Right kidney (tissue), 1 donor: ENCODE results near the gene KHDC4.

Source experiments
- DNase-seq: peaks from one replicate; pipeline ENCODE4 v3.0.0-alpha.2; 2016

Gene KHDC4

GRCh38 chr1:155970531-155971167 is 36.4 kb upstream of the KHDC4 start:
- DNase-seq = no peak

GRCh38 chr1:155969377-155969791 is 35.2 kb upstream of the KHDC4 start:
- no peak for DNase-seq

- DNase-seq = no peak
Measured at GRCh38 chr1:155968670-155969069, 34.5 kb upstream of the KHDC4 start.

GRCh38 chr1:155968051-155968400 is 33.8 kb upstream of the KHDC4 start:
- no peak for DNase-seq

- peak; percentile 58 for DNase-seq
Measured at GRCh38 chr1:155967341-155968050, 33.3 kb upstream of the KHDC4 start.

GRCh38 chr1:155966750-155967149 is 32.5 kb upstream of the KHDC4 start:
- no peak for DNase-seq

- DNase-seq = no peak
Measured at GRCh38 chr1:155966135-155966534, 31.9 kb upstream of the KHDC4 start.

GRCh38 chr1:155964193-155964592 is 30.0 kb upstream of the KHDC4 start:
- DNase-seq = no peak

- DNase-seq = no peak
Measured at GRCh38 chr1:155962599-155963211, 28.5 kb upstream of the KHDC4 start.

- DNase-seq = no peak
Measured at GRCh38 chr1:155961937-155962336, 27.7 kb upstream of the KHDC4 start.

- no peak for DNase-seq
Measured at GRCh38 chr1:155960081-155960745, 26.0 kb upstream of the KHDC4 start.

GRCh38 chr1:155957411-155957915 is 23.2 kb upstream of the KHDC4 start:
- DNase-seq = no peak

- no peak for DNase-seq
Measured at GRCh38 chr1:155954645-155955044, 20.4 kb upstream of the KHDC4 start.

GRCh38 chr1:155952505-155952890 is 18.3 kb upstream of the KHDC4 start:
- DNase-seq = no peak

GRCh38 chr1:155951753-155952504 is 17.7 kb upstream of the KHDC4 start:
- no peak for DNase-seq

GRCh38 chr1:155950829-155951228 is 16.6 kb upstream of the KHDC4 start:
- DNase-seq = no peak

- no peak for DNase-seq
Measured at GRCh38 chr1:155947741-155948140, 13.5 kb upstream of the KHDC4 start.

GRCh38 chr1:155947292-155947691 is 13.1 kb upstream of the KHDC4 start:
- no peak for DNase-seq

- no peak for DNase-seq
Measured at GRCh38 chr1:155946633-155947219, 12.5 kb upstream of the KHDC4 start.

- no peak for DNase-seq
Measured at GRCh38 chr1:155944444-155944799, 10.2 kb upstream of the KHDC4 start.

- DNase-seq = no peak
Measured at GRCh38 chr1:155942578-155943141, 8.4 kb upstream of the KHDC4 start.
